Naive B cell (primary cell): ENCODE data around the gene PRIMA1. TPM values are rescaled to one million over a fixed set of nuclear protein-coding genes. Genes with fewer than 3 reads are reported as not detected.
A peak's percentile ranks its signal among the peaks of the same experiment; 100 is the strongest.
"Not testable (repeated sequence)": the region's sequence is repeated elsewhere in the genome, so short reads cannot be mapped to it uniquely, and the experiment has no call there.

Source experiments
- ATAC-seq, 2 donors: fragments of 150-1000 bp; cut with Tn5 transposase; 2 replicates each; pipeline ENCODE4 v1.10.0; 2021; ENCODE audit warnings: low read depth in 2 of 2, mild to moderate bottlenecking in 2 of 2, moderate library complexity in 2 of 2
- DNase-seq: peaks from one replicate; pipeline ENCODE4 v3.0.0; 2022
- H3K27ac Mint-ChIP-seq, 6 donors: one replicate each; pipeline ENCODE4 v1.8.0; 2020 to 2022; ENCODE audit warnings: mild to moderate bottlenecking in 6 of 6, mixed read lengths in 6 of 6, moderate library complexity in 5 of 6, inconsistent platforms in 2 of 6
- H3K27me3 Mint-ChIP-seq, 3 donors: one replicate each; pipeline ENCODE4 v1.8.0; 2021 to 2022; ENCODE audit warnings: mixed read lengths in 3 of 3, mild to moderate bottlenecking in 1 of 3
- H3K36me3 Mint-ChIP-seq, 2 donors: one replicate each; pipeline ENCODE4 v1.8.0; 2020 to 2022; ENCODE audit warnings: mixed read lengths in 2 of 2, inconsistent platforms in 1 of 2, mild to moderate bottlenecking in 1 of 2
- H3K4me1 Mint-ChIP-seq, 3 donors: one replicate each; pipeline ENCODE4 v1.8.0; 2020 to 2022; ENCODE audit warnings: mixed read lengths in 3 of 3, inconsistent platforms in 1 of 3, mild to moderate bottlenecking in 1 of 3, moderate library complexity in 1 of 3
- H3K4me3 Mint-ChIP-seq, 8 donors: one replicate each; pipeline ENCODE4 v1.8.0; 2020 to 2022; ENCODE audit warnings: mild to moderate bottlenecking in 8 of 8, mixed read lengths in 8 of 8, moderate library complexity in 8 of 8, inconsistent platforms in 2 of 8
- H3K9me3 Mint-ChIP-seq, 7 donors: one replicate each; pipeline ENCODE4 v1.8.0; 2020 to 2022; ENCODE audit warnings: mixed read lengths in 7 of 7, mild to moderate bottlenecking in 5 of 7, inconsistent platforms in 2 of 7, moderate library complexity in 1 of 7
- polyA plus RNA-seq, 6 donors: library from polyadenylated mRNA; unstranded; fragments of 300-500 nt; fragmentation: Illumina TruSeq; gene quantifications; one replicate each; pipeline ENCODE4 v1.2.3, GENCODE V29; 2021; ENCODE audit warnings: low read depth in 6 of 6

The PRIMA1 gene
- polyA plus RNA-seq, 6 donors from 2014 or later = not detected

DNA sequence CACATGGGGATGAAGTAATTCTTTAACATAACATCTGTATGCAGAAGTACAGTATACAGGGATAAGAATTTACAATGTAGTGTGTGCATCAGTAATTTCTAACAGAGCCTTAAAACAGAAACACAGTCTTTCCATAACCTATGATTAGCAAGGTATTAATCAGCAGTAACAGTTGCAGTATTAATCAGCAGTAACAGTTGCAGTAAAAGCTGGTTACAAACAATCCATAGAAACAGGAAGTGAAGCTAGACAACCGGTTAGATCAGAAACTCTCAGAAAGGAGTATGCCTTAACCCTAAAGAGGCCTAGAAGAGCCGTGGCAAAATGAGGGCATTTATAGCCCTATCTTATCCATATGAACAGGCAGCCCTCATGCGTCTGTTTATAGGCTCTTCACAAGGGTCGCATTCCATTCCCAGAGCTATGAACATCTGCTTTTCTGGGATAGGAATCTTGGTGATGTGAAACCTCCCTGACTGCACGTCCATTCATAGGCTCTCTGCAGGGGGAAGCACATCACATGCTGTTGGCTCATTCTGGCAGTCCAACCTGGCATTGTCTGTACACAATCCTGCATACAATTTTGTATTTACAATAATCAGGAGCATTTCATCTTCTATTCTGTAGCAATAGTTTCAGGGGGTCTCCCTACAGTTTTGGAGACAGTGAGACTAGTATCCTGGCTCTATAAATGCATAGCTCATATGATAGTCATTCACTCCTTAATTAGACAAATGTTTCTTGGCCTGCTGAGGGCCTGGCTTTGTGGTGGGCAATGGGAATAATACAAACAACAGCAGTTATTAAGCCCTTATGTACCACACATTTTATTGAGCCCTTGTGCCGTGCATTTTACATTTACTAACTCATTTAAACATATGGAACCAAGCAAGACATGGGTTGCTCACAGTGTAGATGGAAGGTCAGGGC is 21.5 kb upstream of the PRIMA1 start:
- not testable (repeated sequence) for H3K4me1 Mint-ChIP-seq, ATAC-seq, H3K36me3 Mint-ChIP-seq, DNase-seq
- peak overlapping the region in 1 of 8 donors; percentile 55 for H3K4me3 Mint-ChIP-seq
- H3K27ac Mint-ChIP-seq = peak overlapping the region in 1 of 6 donors; percentile 15
- peaks cover 3 to 13% (median 6%) of the 10 kb centered on the region in 3 donors for H3K27me3 Mint-ChIP-seq
- peaks cover 13 to 54% (median 19%) of the 10 kb centered on the region in 7 donors for H3K9me3 Mint-ChIP-seq

- Mint-ChIP-seq H3K9me3 (peaks cover 0 to 17% (median 6%) of the 10 kb centered on the region in 7 donors), H3K27ac (no peak overlapping the region), H3K27me3 (peaks cover 4 to 16% (median 14%) of the 10 kb centered on the region in 3 donors), H3K4me1 (no peaks in the 10 kb centered on the region), H3K36me3 (no peaks in the 10 kb centered on the region), H3K4me3 (peak overlapping the region in 1 of 8 donors; percentile 15)
- DNase-seq = no peak
- no peak for ATAC-seq
These were observed 16.4 kb upstream of the PRIMA1 start for GRCh38 chr14:93804654-93805053.

DNA sequence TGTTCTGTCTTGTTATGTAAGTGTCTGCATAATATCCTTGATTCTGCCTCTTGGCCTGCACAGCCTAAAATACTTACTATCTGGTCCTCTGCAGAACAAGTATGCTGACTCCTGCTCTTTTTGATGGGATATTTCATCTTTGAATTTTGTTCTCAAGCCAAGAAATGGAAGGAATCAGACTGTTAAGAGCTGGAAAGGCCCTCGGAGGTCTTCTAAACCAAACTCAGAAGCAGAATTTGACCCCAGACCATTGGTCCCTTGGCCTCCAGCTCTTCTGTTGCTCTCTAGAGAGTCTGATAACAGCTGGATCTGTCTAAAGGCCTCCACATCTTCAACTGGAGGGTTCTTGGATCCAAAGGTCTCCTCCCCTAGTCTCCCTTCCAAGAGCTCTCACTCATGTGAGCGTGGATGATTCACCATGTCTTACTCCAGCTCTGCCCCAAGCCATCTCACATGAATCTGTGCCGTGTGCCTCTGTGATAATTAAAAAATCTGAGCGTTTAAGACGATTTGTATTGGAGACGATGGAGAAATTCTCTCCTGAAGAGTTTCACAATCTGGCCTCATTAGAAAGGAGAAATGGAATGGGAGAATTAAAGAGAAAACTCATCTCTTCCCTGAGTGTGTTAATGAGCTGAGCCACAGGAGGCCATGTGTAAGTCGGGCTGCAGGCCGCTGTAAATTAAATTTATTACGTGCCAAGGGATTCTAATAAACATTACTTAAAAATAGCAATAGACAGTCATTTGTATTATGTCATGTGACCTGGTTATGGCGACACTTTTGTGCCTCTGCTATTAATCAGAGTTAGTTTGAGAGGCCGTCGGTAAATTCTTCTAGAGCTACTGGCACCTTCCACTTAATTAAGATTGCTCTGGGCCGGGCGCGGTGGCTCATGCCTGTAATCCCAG is 15.4 kb upstream of the PRIMA1 start:
- Mint-ChIP-seq H3K4me1 (no peaks in the 10 kb centered on the region), H3K27me3 (peaks cover 14 to 24% (median 16%) of the 10 kb centered on the region in 3 donors), H3K9me3 (peaks cover 0 to 11% (median 2%) of the 10 kb centered on the region in 7 donors), H3K27ac (no peak overlapping the region), H3K4me3 (no peak overlapping the region), H3K36me3 (no peaks in the 10 kb centered on the region)
- ATAC-seq (no peak), DNase-seq (no peak)

DNA sequence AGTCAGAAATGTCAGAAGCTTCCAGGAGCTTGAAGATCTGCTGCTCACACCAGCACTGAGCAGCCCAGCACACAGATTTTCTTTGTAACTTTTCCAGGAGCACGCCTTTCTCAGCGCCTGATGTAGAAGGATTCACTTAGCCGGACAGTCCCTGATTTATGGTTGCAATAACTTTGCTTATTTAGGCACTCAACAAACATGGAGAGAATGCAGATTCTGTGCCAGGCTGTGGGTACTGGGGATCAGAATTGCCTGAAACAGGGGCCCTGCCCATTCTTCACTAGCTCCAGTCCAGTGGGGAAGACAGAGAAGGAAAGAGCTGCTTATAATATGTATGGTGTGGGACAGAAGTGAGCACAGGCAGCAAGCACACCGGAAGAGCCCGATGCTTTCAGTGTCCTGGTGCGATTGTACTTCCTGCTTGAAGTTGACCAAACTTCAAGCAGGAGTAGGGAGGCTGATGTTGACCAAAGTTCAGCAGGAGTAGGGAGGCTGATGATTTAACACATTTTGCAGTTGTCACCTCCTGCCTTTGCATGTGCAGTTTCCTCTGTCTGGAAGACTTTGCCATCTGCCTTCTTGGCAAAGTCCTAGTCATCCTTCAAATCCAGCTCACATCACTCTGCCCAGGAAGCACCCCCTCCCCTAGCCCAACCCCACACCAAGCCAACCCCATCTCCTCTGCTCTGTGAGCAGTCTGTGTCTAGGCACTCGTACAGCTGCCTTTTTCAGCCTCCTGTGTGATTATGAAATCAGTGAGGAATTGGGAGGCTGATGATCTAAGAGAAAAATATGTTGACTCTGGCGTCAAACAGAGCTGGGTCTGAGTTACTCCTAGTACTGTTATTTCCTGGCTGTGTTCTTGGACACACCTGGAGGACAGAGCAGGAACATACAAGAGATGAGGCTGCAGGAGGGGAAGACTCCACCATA is 12.0 kb upstream of the PRIMA1 start:
- Mint-ChIP-seq H3K36me3 (no peaks in the 10 kb centered on the region), H3K4me1 (no peaks in the 10 kb centered on the region), H3K4me3 (no peak overlapping the region), H3K9me3 (peaks cover 0 to 3% (median 0%) of the 10 kb centered on the region in 7 donors), H3K27me3 (peaks cover 13 to 24% (median 18%) of the 10 kb centered on the region in 3 donors), H3K27ac (no peak overlapping the region)
- DNase-seq (no peak), ATAC-seq (no peak)

GRCh38 chr14:93799617-93799988 is 11.3 kb upstream of the PRIMA1 start:
- Mint-ChIP-seq H3K27me3 (peaks cover 13 to 24% (median 18%) of the 10 kb centered on the region in 3 donors), H3K4me3 (no peak overlapping the region), H3K9me3 (no peaks in the 10 kb centered on the region), H3K27ac (no peak overlapping the region), H3K4me1 (no peaks in the 10 kb centered on the region), H3K36me3 (no peaks in the 10 kb centered on the region)
- ATAC-seq (no peak), DNase-seq (no peak)

GRCh38 chr14:93797536-93797935 is 9.3 kb upstream of the PRIMA1 start:
- Mint-ChIP-seq H3K36me3 (no peaks in the 10 kb centered on the region), H3K4me3 (no peak overlapping the region), H3K27me3 (peaks cover 13 to 38% (median 36%) of the 10 kb centered on the region in 3 donors), H3K4me1 (no peaks in the 10 kb centered on the region), H3K9me3 (peaks cover 0 to 4% (median 0%) of the 10 kb centered on the region in 7 donors), H3K27ac (no peak overlapping the region)
- DNase-seq (no peak), ATAC-seq (no peak)

DNA sequence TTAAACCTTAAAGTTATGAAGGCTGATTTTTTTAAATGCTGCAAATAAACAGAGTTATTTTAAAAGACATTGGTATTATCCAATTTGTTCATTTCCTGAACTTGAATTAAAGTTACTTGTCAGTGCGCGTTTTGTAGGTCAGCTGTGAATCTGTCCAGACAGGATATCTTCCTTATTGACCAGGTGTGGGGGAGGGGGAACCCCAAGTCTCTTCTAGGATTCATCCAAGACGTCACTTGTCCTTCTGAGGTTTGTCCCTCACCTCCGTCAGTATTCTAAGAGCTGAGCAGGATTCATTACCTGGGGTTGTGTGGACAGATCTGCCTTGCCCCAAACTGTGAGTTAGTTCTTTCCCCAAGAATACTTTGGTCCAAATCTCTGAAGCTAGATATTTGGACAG is 8.8 kb upstream of the PRIMA1 start:
- DNase-seq (no peak), ATAC-seq (no peak)
- no peaks in the 10 kb centered on the region for H3K4me1 Mint-ChIP-seq
- H3K4me3 Mint-ChIP-seq = no peak overlapping the region
- no peak overlapping the region for H3K27ac Mint-ChIP-seq
- peaks cover 0 to 4% (median 0%) of the 10 kb centered on the region in 7 donors for H3K9me3 Mint-ChIP-seq
- peaks cover 17 to 43% (median 41%) of the 10 kb centered on the region in 3 donors for H3K27me3 Mint-ChIP-seq
- H3K36me3 Mint-ChIP-seq = no peaks in the 10 kb centered on the region

GRCh38 chr14:93794756-93795155 is 6.5 kb upstream of the PRIMA1 start:
- ATAC-seq (no peak), DNase-seq (no peak)
- peaks cover 0 to 8% of the 10 kb centered on the region in 2 donors for H3K36me3 Mint-ChIP-seq
- H3K9me3 Mint-ChIP-seq = peaks cover 0 to 6% (median 2%) of the 10 kb centered on the region in 7 donors
- H3K4me3 Mint-ChIP-seq = no peak overlapping the region
- H3K4me1 Mint-ChIP-seq = no peaks in the 10 kb centered on the region
- H3K27me3 Mint-ChIP-seq = peaks cover 21 to 61% (median 54%) of the 10 kb centered on the region in 3 donors
- H3K27ac Mint-ChIP-seq = no peak overlapping the region

DNA sequence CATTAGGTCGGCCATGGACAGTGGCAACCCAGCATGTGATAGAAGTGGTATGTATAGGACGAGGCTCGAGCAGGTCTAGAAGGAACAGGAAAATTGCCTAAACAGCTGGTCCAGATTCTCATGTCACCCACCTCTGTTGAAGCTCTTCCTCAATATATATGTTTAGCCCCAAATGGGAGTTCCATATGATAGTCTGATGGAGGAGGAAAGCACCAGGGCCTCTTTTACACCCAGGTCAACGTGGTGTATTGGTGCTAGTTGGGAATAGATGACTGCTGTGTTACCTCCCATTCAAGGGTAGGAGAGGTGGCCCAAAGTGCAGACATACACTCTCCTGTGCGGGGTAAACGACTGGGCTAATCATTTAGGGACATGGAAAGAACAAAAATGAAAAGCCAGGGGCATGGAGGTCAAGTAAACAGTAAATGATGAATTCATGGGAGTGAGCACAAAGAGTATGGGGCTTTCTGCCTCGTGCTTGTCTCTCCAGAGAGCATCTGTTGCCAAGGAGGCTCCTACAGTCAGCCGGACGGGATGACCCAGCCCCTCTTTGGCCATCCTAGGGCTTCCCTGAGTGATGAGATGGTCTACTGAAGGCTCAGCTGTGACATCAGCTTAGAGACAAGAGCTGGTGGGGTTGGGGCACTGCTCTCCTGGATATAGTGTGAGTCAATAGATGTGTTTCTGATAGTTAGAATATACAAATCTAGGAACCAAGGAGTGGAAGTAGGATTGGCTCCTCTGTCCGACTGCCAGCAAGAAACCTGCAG is 5.5 kb upstream of the PRIMA1 start:
- H3K27ac Mint-ChIP-seq = peak overlapping the region in 1 of 6 donors; percentile 38
- H3K36me3 Mint-ChIP-seq = peaks cover 0 to 8% of the 10 kb centered on the region in 2 donors
- peaks cover 0 to 4% (median 0%) of the 10 kb centered on the region in 3 donors for H3K4me1 Mint-ChIP-seq

GRCh38 chr14:93792391-93792790 is 4.1 kb upstream of the PRIMA1 start:
- H3K36me3 Mint-ChIP-seq = peaks cover 0 to 8% of the 10 kb centered on the region in 2 donors
- peaks cover 32 to 65% (median 61%) of the 10 kb centered on the region in 3 donors for H3K27me3 Mint-ChIP-seq
- H3K27ac Mint-ChIP-seq = no peak overlapping the region
- no peak for ATAC-seq
- H3K4me1 Mint-ChIP-seq = peaks cover 0 to 8% (median 4%) of the 10 kb centered on the region in 3 donors
- peaks cover 0 to 8% (median 2%) of the 10 kb centered on the region in 7 donors for H3K9me3 Mint-ChIP-seq
- DNase-seq = no peak
- no peak overlapping the region for H3K4me3 Mint-ChIP-seq

More for the DNA sequence above, 5.5 kb upstream of the PRIMA1 start:
- no peak for DNase-seq
- peaks cover 0 to 6% (median 2%) of the 10 kb centered on the region in 7 donors for H3K9me3 Mint-ChIP-seq
- no peak for ATAC-seq
- peaks cover 26 to 59% (median 52%) of the 10 kb centered on the region in 3 donors for H3K27me3 Mint-ChIP-seq
- H3K4me3 Mint-ChIP-seq = no peak overlapping the region

GRCh38 chr14:93790966-93791365 is 2.7 kb upstream of the PRIMA1 start:
- H3K36me3 Mint-ChIP-seq = peaks cover 0 to 8% of the 10 kb centered on the region in 2 donors
- DNase-seq = no peak
- ATAC-seq = no peak
- no peak overlapping the region for H3K27ac Mint-ChIP-seq
- H3K4me1 Mint-ChIP-seq = peaks cover 0 to 8% (median 4%) of the 10 kb centered on the region in 3 donors
- H3K9me3 Mint-ChIP-seq = peaks cover 0 to 8% (median 2%) of the 10 kb centered on the region in 7 donors
- H3K4me3 Mint-ChIP-seq = no peak overlapping the region
- H3K27me3 Mint-ChIP-seq = peaks cover 41 to 75% (median 71%) of the 10 kb centered on the region in 3 donors
